Prostate gland (tissue), 2 donors: Measurements from ENCODE around the gene B4GALNT4. TPM values are rescaled to one million over a fixed set of nuclear protein-coding genes. Genes with fewer than 3 reads are reported as not detected.
A peak's percentile ranks its signal among the peaks of the same experiment; 100 is the strongest.

Source experiments
- DNase-seq: peaks from one replicate; pipeline ENCODE4 v3.0.0-alpha.2; 2019; ENCODE audit warnings: low spot score
- H3K27ac ChIP-seq, 2 donors: fragments of 200-600 bp; sonication (generic); 2 replicates each; pipeline ENCODE4 v1.5.1; 2017 to 2019
- H3K27me3 ChIP-seq: fragments of 200-600 bp; sonication (generic); replicated peaks from 2 replicates; pipeline ENCODE4 v1.5.1; 2019; ENCODE audit not compliant: insufficient read depth
- H3K36me3 ChIP-seq, 2 donors: fragments of 200-600 bp; sonication (generic); 1 replicate in 1 of 2; 2 replicates in 1 of 2; pipeline versions ENCODE4 v1.5.1 to v1.8.1; 2017 to 2019
- H3K4me1 ChIP-seq: fragments of 200-600 bp; sonication (generic); replicated peaks from 2 replicates; pipeline ENCODE4 v1.5.1; 2019
- H3K4me3 ChIP-seq, 2 donors: fragments of 200-600 bp; sonication (generic); 2 replicates each; pipeline ENCODE4 v1.5.1; 2017 to 2019
- H3K9me3 ChIP-seq: fragments of 200-600 bp; sonication (generic); 2 replicates; pipeline ENCODE4 v1.5.1; 2017
- POLR2A ChIP-seq: fragments of 450-650 bp; IDR thresholded peaks from one replicate; pipeline ENCODE4 v1.6.1; 2016; ENCODE audit warnings: antibody characterized with exemption, mild to moderate bottlenecking
- POLR2AphosphoS5 ChIP-seq: sonication (generic); formaldehyde crosslinking; IDR thresholded peaks from one replicate; pipeline ENCODE4 v1.6.1; 2017; ENCODE audit warnings: antibody characterized with exemption
- WGBS: methylation state at CpG from one replicate; pipeline ENCODE4 v1.1.5; 2018; 5-methylcytosine and 5-hydroxymethylcytosine counted together
- intact Hi-C: fragments of 100-400 bp; cut with DNase I; formaldehyde crosslinking; loops from one replicate; pipeline ENCODE4 v1.14.2; 2022
- total RNA-seq, 2 donors: library from RNA; depleted of rRNA; stranded (reverse); fragments of >200 nt; gene quantifications; one replicate each; pipeline ENCODE4 v1.1.0, GENCODE V29; 2016
- TF ChIP-seq, protein P1 (sequence below), 4 experiments: fragments of 200-600 bp in 2 of 4; fragments of 450-650 bp in 2 of 4; sonication (generic) in 2 of 4; IDR thresholded peaks; 1 replicate in 3 of 4; 2 replicates in 1 of 4; pipeline ENCODE4 v1.5.1; 2016 to 2019; ENCODE audit warnings: antibody characterized with exemption in 4 of 4, mild to moderate bottlenecking in 2 of 4, moderate library complexity in 2 of 4

B4GALNT4 gene
- total RNA-seq, 2 donors from 2014 or later = 5.8 to 14.2 TPM

DNA sequence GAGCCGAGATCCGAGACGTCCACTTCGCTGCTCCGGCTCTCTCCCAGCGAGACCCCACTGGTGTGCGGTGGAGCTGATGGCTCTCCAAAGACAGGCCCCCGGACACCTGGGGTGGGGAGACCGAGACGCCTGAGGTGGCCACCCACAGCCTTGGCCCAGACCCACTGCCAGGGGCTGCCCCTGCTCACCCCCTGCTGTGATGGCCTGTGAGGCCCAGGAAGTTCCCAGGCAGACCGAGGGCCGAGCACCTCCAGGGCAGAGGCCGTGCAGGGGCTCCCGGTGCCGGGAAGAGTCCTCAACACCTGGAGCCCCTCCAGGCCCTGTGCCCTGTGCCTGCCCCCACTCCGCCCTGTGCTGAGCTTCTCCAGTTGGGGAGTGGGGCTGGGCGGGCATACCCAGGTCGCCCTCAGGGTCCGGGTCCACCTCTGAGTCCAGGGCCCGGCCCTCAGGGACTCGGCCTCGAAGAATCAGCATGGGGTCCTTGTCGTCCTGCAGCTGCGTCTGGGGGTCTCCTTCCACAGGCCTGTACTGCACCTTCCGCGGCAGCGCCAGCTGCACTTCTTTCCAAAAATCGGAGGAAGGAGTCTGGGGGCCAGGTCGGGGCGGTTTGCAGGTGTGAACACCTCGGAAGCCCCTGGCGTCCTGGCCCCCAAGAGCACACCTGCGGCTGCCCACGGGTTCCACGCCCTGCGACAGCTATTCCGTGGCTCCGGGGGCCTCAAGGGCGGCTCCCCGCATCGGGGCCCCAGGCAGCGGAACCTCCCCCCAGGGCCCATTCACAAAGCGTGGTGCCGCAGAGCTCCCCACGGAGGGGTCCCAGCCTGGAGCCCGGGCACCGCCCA, 36.9 kb downstream of the B4GALNT4 start:
- Histone ChIP-seq H3K9me3 (no peaks in the 10 kb centered on the region), H3K4me3 (peak overlapping the region; percentile 35 to 53), H3K27me3 (no peaks in the 10 kb centered on the region), H3K36me3 (no peaks in the 10 kb centered on the region), H3K27ac (peak overlapping the region; percentile 53 to 73), H3K4me1 (peaks cover 9% of the 10 kb centered on the region)
- WGBS = 66% methylated on average over 47 of the region's 47 CpGs
- no peak for TF ChIP-seq POLR2A
- TF ChIP-seq, protein P1, sequence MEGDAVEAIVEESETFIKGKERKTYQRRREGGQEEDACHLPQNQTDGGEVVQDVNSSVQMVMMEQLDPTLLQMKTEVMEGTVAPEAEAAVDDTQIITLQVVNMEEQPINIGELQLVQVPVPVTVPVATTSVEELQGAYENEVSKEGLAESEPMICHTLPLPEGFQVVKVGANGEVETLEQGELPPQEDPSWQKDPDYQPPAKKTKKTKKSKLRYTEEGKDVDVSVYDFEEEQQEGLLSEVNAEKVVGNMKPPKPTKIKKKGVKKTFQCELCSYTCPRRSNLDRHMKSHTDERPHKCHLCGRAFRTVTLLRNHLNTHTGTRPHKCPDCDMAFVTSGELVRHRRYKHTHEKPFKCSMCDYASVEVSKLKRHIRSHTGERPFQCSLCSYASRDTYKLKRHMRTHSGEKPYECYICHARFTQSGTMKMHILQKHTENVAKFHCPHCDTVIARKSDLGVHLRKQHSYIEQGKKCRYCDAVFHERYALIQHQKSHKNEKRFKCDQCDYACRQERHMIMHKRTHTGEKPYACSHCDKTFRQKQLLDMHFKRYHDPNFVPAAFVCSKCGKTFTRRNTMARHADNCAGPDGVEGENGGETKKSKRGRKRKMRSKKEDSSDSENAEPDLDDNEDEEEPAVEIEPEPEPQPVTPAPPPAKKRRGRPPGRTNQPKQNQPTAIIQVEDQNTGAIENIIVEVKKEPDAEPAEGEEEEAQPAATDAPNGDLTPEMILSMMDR (IDR thresholded peaks at IDR 0.05) = no peak
- TF ChIP-seq POLR2AphosphoS5 = no peak
- intact Hi-C loops = loop anchor here (5.0 kb wide), 2 partner anchors 41 to 101 kb away; partner anchors contain the start of gene RNH1
- DNase-seq = no peak

DNA sequence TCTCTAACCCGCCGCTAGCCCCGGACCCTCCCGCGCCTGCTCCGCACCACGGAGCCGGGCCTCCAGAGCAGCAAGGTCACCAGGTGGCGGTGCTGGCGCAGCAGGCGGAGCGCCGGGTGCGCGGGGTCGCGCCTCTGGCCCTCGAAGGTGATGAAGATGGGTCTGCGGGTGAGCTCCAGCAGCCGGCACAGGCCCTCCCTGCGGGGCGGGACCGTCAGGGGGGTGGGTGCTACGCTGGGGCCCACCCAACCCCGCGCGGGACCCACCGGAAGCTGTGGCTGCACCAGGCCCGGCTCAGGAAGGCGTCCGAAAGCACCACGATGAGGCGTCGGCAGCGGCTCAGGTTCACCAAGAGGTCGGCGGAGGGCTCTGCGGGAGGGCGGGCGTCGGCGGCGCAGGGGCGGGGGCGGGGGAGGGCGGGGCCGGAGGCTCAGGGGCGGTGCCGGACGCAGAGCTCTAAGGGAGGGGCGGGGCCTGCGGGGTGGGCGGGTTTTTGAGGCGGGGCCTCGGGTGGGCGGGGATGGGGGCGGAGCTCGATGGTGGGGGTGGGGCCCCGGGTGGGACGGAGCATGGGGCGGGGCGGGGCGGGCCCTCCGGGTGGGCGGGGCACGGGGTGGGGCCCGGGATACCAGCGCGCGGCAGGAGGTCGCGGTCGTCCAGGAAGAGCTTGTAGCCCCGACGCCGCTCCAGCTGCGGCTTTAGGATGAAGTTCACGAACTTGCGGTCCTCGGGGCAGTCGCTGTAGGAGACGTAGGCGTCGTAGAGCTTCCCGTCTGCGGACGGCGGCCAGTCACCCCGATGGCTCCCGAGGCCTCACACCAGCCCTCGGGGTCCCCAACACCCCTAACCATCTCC, 37.7 kb downstream of the B4GALNT4 start:
- 13% methylated on average over 34 of the region's 91 CpGs for WGBS
- no peaks in the 10 kb centered on the region for H3K9me3 ChIP-seq
- intact Hi-C loops = loop anchor here (5.0 kb wide), 2 partner anchors 40 to 100 kb away; partner anchors contain the start of gene RNH1

DNA sequence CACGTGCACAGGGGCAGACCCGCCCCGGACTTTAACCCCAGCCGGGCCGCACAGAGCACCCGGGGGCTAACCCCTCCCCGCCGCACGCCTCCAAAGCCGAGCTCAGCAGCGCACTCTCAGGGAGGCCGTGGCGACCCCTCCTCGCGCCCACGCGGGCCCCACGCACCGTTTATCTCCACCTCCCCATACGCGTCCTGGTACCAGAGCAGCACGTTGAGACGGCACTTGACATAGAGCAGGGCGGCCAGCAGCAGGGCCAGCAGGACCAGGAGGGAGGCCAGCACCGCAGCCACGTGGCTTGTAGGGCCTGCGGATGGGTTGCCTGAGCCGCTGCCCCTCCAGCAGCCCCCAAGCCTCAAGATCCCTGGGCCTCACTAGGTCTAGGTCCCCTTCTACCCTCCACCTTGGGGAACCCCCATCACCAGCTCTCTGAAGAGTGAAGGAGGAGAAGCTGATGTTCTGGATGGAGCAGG, 38.4 kb downstream of the B4GALNT4 start:
- intact Hi-C loops = loop anchor here (5.0 kb wide), 2 partner anchors 40 to 100 kb away; partner anchors contain the start of gene RNH1
- Histone ChIP-seq H3K27ac (no peak overlapping the region), H3K4me1 (peaks cover 9% of the 10 kb centered on the region), H3K4me3 (no peak overlapping the region), H3K9me3 (no peaks in the 10 kb centered on the region), H3K36me3 (no peaks in the 10 kb centered on the region), H3K27me3 (no peaks in the 10 kb centered on the region)
- WGBS = 77% methylated on average over 26 of the region's 28 CpGs
- TF ChIP-seq POLR2A (no peak), POLR2AphosphoS5 (no peak)
- TF ChIP-seq, protein P1 (IDR thresholded peaks at IDR 0.05) = no peak
- no peak for DNase-seq

More for the DNA sequence above, 37.7 kb downstream of the B4GALNT4 start:
- Histone ChIP-seq H3K27me3 (no peaks in the 10 kb centered on the region), H3K4me1 (peaks cover 9% of the 10 kb centered on the region), H3K36me3 (no peaks in the 10 kb centered on the region), H3K27ac (peak overlapping the region; percentile 53 to 73), H3K4me3 (peak overlapping the region; percentile 35 to 53)
- TF ChIP-seq, protein P1 (IDR thresholded peaks at IDR 0.05) = peak in 2 of 4 experiments; percentile 27 to 33
- TF ChIP-seq POLR2AphosphoS5 (peak; percentile 15), POLR2A (peak; percentile 18)
- DNase-seq = peak; percentile 61

DNA sequence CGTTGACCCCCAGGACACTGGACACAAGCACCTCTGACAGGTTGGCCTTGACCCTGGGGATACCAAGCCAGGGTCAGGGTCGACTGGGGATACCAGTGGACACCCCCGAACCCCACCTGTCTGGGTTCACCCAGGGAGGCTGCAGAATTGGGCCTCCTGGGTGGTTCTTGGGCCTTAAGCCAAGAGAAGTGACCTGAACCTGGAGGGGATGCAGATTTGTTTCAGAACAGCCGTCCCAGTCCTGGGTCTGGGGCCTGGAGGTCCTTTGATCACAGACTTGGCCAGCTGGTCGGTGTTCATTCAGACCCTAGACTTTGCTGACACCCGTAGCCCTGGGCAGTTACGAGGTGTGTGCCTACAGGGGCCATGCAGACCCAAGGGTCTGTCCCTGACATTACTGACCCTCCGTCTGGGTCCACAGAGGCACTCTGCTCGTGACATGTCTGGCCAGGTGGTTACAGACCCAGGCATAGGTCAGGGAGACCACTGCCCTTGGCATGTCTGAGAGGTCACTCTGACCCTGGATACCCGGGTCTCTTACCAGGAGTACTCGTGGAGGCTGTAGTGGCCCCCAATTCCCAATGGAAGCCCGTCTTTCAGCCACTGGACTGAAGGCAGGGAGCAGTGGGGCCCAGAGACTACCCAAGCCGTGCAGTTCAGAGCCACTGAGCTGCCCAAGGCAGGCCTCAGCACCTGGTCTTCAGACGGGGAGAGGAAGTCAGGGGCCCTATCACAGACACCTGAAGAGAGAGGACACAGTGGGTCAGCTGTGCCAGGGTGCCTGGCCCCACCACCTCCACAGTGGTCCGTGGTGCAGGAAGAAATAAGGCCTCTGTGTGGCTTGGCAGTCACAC, 39.1 kb downstream of the B4GALNT4 start:
- DNase-seq = no peak
- WGBS = 90% methylated on average over 14 of the region's 15 CpGs
- H3K27me3 ChIP-seq = no peaks in the 10 kb centered on the region
- TF ChIP-seq, protein P1 (IDR thresholded peaks at IDR 0.05) = no peak
- no peak for TF ChIP-seq POLR2AphosphoS5
- TF ChIP-seq POLR2A = no peak
- peaks cover 9% of the 10 kb centered on the region for H3K4me1 ChIP-seq
- no peaks in the 10 kb centered on the region for H3K36me3 ChIP-seq
- no peaks in the 10 kb centered on the region for H3K9me3 ChIP-seq
- H3K4me3 ChIP-seq = no peak overlapping the region
- H3K27ac ChIP-seq = no peak overlapping the region
- intact Hi-C loops = loop anchor here (5.0 kb wide), 2 partner anchors 39 to 99 kb away; partner anchors contain the start of gene RNH1
